A549 treated with AZD2906 at 1 μM for 4 hours (cell line): ENCODE data around the gene SRBD1. TPM values are rescaled to one million over a fixed set of nuclear protein-coding genes. Genes with fewer than 3 reads are reported as not detected.

Source experiments
- total RNA-seq: library from RNA; stranded (reverse); fragments of 200-300 nt; extraction: Qiagen RNA extraction; gene quantifications from 5 replicates; pipeline ENCODE4 v1.2.3, GENCODE V29; 2022

The SRBD1 gene
- total RNA-seq: 7.9 to 10.5 TPM (median 7.9 TPM) in 5 replicates

GRCh38 chr2:45611020-45611859 lies at the start of gene SRBD1:
Gene SRBD1 (minus strand): TSS chr2:45611267. CDS start chr2:45605441, 5,826 bp downstream.

GRCh38 chr2:45651415-45652089 lies 40.5 kb upstream of the SRBD1 start, which contains the start of gene PRKCE:
Gene PRKCE (plus strand): TSS chr2:45651675.

Other genes with a start within 250 kb of the SRBD1 start
- 9.6 to 10.2 TPM (median 10.1 TPM) in 5 replicates for gene PRKCE, start 40.4 kb upstream of the SRBD1 start, total RNA-seq